Measurements from ENCODE around the gene NUDT12. TPM values are rescaled to one million over a fixed set of nuclear protein-coding genes. Genes with fewer than 3 reads are reported as not detected.

The NUDT12 gene
- total RNA-seq, 1 donor from 2014 or later: 8.5 TPM

DNA sequence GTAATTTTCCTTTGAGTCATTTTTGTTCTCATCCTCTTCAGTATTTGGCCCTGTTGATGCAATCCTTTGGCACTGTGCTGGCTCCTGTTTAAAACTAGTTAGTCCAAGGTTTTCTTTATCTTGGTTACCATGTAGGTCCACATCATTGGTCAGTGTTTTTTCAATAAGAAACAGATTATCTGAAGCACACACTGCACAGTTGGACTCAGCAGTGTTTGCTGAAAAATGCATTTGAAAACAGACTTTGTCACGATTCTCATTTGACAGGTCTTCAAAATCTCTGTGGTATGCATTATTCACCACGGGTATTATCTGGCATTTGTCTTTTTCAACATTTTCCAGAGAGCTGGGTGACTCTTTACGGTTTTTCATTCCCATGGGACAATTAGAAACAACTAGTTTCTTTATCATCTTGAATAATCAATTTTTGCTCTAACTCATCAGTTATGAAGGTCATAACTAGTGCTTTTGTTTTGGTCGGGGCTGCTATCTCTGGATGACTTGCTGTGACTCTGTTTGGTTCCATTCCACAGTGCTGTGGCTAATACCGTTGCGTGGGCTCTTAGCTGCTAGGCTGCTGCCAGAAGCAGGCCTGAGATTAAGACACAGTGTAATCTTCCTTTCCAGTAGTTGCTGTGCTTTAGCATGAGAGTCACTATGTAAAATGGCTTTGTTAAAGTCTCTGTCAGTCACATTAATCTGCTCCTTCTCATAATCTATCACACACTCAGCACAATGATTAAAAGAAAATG lies 36.2 kb downstream of the NUDT12 start:
- DNase-seq (ENCODE audit: extremely low spot score, unreplicated experiment): no peak
- Mint-ChIP-seq H3K4me3 (ENCODE audit: unreplicated experiment) (peak overlapping the region; percentile 2), H3K4me1 (ENCODE audit: unreplicated experiment) (peaks cover 50% of the 10 kb centered on the region), H3K27ac (ENCODE audit: unreplicated experiment) (peak overlapping the region; percentile 87), H3K36me3 (ENCODE audit: unreplicated experiment) (no peaks in the 10 kb centered on the region), H3K9me3 (ENCODE audit: unreplicated experiment) (no peaks in the 10 kb centered on the region), H3K27me3 (ENCODE audit: unreplicated experiment) (no peaks in the 10 kb centered on the region)
- TF ChIP-seq, protein P1, sequence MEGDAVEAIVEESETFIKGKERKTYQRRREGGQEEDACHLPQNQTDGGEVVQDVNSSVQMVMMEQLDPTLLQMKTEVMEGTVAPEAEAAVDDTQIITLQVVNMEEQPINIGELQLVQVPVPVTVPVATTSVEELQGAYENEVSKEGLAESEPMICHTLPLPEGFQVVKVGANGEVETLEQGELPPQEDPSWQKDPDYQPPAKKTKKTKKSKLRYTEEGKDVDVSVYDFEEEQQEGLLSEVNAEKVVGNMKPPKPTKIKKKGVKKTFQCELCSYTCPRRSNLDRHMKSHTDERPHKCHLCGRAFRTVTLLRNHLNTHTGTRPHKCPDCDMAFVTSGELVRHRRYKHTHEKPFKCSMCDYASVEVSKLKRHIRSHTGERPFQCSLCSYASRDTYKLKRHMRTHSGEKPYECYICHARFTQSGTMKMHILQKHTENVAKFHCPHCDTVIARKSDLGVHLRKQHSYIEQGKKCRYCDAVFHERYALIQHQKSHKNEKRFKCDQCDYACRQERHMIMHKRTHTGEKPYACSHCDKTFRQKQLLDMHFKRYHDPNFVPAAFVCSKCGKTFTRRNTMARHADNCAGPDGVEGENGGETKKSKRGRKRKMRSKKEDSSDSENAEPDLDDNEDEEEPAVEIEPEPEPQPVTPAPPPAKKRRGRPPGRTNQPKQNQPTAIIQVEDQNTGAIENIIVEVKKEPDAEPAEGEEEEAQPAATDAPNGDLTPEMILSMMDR (IDR thresholded peaks at IDR 0.05): no peak

GRCh38 chr5:103525361-103525760 lies 37.2 kb downstream of the NUDT12 start:
- no peak for DNase-seq (ENCODE audit: extremely low spot score, unreplicated experiment)
- Mint-ChIP-seq H3K27ac (ENCODE audit: unreplicated experiment) (peak overlapping the region; percentile 87), H3K4me1 (ENCODE audit: unreplicated experiment) (peaks cover 50% of the 10 kb centered on the region), H3K27me3 (ENCODE audit: unreplicated experiment) (no peaks in the 10 kb centered on the region), H3K36me3 (ENCODE audit: unreplicated experiment) (no peaks in the 10 kb centered on the region), H3K4me3 (ENCODE audit: unreplicated experiment) (peak overlapping the region; percentile 10), H3K9me3 (ENCODE audit: unreplicated experiment) (no peaks in the 10 kb centered on the region)
- TF ChIP-seq, protein P1 (IDR thresholded peaks at IDR 0.05): no peak

DNA sequence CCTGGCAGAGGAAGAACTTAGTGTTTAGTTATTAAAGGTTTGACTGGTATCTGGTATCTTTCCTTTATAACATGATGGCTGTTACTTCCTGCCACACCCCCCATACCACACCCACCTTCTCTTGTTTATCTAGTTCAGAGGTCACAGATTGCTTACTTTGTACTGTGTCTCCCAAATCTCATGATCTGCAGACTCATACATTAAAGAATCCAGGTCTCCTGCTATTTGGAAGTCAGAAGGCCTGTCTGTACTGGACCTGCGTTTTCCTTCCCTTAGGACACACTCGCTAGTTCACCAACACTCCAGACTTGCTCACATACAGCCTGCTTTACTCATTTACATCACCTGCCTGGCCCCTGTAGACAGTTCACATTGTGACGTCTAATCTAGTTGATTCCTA lies 39.3 kb downstream of the NUDT12 start:
- H3K9me3 Mint-ChIP-seq (ENCODE audit: unreplicated experiment): no peaks in the 10 kb centered on the region

DNA sequence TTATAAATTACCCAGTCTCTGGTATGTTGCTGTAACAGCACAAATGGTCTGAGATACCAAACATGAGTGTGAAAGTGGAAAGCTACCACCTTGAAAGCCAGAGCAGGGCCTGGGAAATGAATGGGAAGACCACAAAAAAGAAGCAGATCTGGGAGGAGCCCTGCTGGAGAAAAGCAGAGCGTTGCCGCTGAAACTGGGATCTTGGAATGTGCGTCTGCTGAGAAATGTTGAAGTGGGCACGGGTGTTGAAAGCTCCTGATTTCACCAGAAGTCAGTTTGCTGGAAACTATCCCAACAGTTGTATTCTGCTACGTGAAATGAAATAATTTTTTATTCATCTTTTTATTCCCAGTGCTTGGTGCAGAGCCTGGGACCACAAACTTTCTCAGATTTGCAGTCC lies 40.0 kb downstream of the NUDT12 start:
- DNase-seq (ENCODE audit: extremely low spot score, unreplicated experiment): no peak
- Mint-ChIP-seq H3K36me3 (ENCODE audit: unreplicated experiment) (no peaks in the 10 kb centered on the region), H3K9me3 (ENCODE audit: unreplicated experiment) (no peaks in the 10 kb centered on the region), H3K4me3 (ENCODE audit: unreplicated experiment) (no peak overlapping the region), H3K27me3 (ENCODE audit: unreplicated experiment) (peaks cover 2% of the 10 kb centered on the region), H3K4me1 (ENCODE audit: unreplicated experiment) (peaks cover 46% of the 10 kb centered on the region), H3K27ac (ENCODE audit: unreplicated experiment) (no peak overlapping the region)
- TF ChIP-seq, protein P1 (IDR thresholded peaks at IDR 0.05): no peak

More for the DNA sequence above, 39.3 kb downstream of the NUDT12 start:
- no peaks in the 10 kb centered on the region for H3K27me3 Mint-ChIP-seq (ENCODE audit: unreplicated experiment)
- DNase-seq (ENCODE audit: extremely low spot score, unreplicated experiment): no peak
- H3K4me3 Mint-ChIP-seq (ENCODE audit: unreplicated experiment): no peak overlapping the region
- H3K4me1 Mint-ChIP-seq (ENCODE audit: unreplicated experiment): peaks cover 50% of the 10 kb centered on the region
- TF ChIP-seq, protein P1 (IDR thresholded peaks at IDR 0.05): no peak
- H3K36me3 Mint-ChIP-seq (ENCODE audit: unreplicated experiment): no peaks in the 10 kb centered on the region
- peak overlapping the region; percentile 15 for H3K27ac Mint-ChIP-seq (ENCODE audit: unreplicated experiment)

DNA sequence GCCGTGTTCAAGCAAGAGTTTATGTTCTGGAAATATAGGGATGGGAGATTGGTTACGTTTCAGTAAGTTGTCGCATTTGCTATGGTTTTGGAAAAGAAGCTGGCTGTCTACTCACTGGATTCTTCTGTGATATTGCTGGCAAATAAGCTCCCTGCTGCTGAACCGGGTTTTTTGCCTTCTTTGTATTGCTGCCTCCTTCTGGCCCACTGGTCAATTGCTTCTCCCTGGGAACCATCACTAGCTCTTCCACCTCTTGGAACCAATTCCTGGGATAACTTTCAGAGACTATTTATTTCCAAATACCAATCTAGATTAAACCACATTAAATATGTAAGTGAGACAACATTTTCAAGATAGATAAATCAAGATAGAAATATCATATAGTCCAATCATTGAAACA lies 43.0 kb downstream of the NUDT12 start:
- Mint-ChIP-seq H3K4me3 (ENCODE audit: unreplicated experiment) (no peak overlapping the region), H3K27ac (ENCODE audit: unreplicated experiment) (no peak overlapping the region), H3K27me3 (ENCODE audit: unreplicated experiment) (peaks cover 9% of the 10 kb centered on the region), H3K9me3 (ENCODE audit: unreplicated experiment) (no peaks in the 10 kb centered on the region), H3K36me3 (ENCODE audit: unreplicated experiment) (no peaks in the 10 kb centered on the region), H3K4me1 (ENCODE audit: unreplicated experiment) (peaks cover 19% of the 10 kb centered on the region)
- TF ChIP-seq, protein P1 (IDR thresholded peaks at IDR 0.05): peak; percentile 25
- DNase-seq (ENCODE audit: extremely low spot score, unreplicated experiment): no peak

Data from osteocyte (in vitro differentiated cells).